Frontal cortex (tissue), 4 donors: Measurements from ENCODE around the gene TMA7B. TPM values are rescaled to one million over a fixed set of nuclear protein-coding genes. Genes with fewer than 3 reads are reported as not detected.

Experiments
- DNase-seq, 2 donors: peaks; one replicate each; pipeline ENCODE4 v3.0.0; 2012; ENCODE audit warnings: low spot score in 2 of 2
- FAIRE-seq: peaks from 2 replicates; lab custom pipeline; 2012; peaks lifted over from hg19 to GRCh38; lab: Jason Lieb, UNC
- total RNA-seq: library from RNA; depleted of rRNA; stranded (reverse); fragments of >200 nt; gene quantifications from one replicate; pipeline ENCODE4 v1.2.3, GENCODE V29; 2014
- donor health status: control.
- donor health status: control.
- donor health status: control.

Gene TMA7B
- total RNA-seq, 1 donor from 2014 or later, result not detected

DNA sequence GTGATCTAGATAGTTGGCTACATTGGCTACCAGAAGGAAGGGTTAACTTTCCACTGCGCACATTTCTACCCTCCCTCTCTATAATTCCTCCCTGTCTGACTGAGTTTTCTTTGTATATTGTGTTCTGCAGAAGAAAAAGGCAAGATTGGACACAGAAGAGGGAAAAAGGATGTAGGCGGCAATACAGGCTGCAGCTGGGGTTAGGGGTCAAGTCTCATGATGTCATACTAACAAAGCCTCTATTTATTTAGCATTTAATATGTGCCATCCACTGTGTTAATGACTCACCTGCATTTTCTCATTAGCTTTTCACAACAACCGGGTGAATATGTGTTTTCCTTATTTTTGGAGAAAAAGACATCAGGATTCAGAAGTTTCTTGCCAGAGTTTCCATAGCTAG lies 36.5 kb downstream of the TMA7B start:
- no peak for FAIRE-seq
- DNase-seq, result no peak

GRCh38 chr22:39997421-39997820 lies 37.2 kb downstream of the TMA7B start:
- no peak for FAIRE-seq

DNA sequence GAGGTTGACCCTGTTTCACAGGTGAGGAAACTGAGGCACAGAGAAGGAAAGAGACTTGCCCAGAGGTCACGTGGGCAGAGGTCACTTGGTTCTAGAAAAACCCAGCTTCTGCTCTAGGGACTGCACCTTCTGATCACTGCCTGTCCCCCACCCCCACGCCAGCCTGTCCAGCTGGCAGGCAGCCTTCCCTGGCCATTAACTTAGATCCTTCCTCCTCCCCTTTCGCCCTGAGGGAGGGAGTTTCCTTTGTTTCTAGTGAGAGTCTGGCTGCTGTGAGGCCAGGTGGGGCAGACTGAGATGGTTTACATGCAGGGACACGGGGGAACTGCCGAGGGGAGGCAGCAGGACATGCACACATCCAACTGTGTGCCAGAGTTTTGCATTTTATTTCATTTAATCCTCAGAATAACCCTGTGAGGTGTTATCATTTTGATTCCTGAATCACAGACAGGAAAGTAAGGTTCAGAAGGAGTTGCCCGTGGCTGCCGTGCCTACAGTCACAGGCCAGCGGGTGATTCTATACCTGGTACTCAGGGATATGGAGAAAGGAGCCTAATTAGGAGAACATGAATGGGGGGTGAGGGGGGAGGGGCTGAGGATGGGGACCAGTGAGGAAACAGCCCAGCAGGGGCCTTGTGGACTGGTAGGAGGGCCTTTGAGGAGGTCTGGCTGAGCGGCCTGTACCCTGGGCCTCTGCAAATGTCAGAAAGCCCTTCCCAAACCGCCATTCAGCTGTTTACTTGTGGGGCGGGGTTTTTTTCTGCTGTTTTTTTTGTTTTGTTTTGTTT lies 37.9 kb downstream of the TMA7B start:
- no peak for DNase-seq
- no peak for FAIRE-seq

More at GRCh38 chr22:39997421-39997820, 37.2 kb downstream of the TMA7B start:
- no peak for DNase-seq

DNA sequence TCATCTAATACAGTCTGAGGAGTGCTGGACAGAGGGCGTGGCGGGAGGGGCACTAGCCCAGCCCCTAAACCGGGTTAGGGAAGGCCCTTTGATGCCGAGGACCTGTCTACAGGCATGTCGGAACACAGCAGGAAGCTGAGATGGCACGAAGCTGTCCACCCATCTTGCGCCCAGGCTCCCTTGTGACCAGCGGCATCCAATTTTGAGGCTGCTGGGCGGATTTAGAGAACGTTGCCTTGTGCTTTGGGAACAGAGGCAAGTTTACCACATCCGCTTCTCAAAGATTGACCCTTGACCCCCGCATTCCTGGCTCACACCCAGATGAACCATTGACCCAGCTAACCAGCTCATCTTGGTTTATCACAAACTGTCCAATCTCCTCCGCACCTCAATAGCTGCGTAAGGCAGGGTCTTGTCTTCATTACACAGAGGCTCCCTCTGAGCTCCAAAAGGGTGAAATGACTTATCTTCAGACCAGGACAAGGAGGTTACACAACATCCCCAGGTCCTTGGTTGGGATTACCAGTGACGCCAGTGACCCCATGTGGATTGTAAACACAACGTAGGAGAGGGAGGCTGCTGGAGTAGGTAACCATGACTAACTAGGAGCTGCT lies 39.1 kb downstream of the TMA7B start:
- no peak for FAIRE-seq

DNA sequence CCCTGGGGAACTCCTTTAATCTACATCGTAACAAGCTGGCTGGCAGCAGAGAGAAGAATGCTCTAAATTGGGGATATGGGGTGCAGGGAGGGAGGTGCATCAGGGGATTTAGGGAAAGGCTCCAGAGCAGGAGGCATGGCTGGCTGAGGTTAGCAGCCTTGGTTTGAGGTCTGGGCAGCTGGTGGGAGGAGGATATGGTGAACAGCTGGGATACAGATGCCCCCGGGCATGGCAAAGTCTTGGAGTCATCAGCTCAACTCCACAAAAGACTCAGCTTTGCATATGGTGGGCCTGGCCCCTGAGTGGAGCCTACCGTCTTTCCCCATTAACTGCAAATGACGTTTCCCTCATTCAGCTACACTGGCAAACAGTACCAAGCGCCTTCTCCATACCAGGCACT lies 40.0 kb downstream of the TMA7B start:
- DNase-seq (no peak), FAIRE-seq (no peak)

More for the DNA sequence above, 39.1 kb downstream of the TMA7B start:
- DNase-seq, result no peak

DNA sequence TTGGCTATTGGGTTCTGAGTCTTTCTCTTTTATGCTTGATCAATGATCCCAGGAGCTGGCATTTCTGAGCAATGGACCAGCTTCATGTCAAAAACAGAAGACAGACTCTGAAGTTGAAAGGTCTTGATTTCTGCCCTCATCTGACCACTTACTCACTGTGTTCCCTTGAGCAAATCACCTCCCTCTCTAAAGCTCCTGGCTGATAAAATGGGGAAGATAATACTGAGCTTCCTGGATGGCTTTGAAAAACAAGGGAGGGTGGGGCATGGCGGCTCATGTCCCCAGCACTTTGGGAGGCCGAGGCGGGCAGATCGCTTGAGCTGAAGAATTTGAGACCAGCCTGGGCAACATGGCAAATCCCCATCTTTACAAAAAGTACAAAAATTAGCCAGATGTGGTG lies 40.9 kb downstream of the TMA7B start:
- FAIRE-seq (no peak), DNase-seq (no peak)

DNA sequence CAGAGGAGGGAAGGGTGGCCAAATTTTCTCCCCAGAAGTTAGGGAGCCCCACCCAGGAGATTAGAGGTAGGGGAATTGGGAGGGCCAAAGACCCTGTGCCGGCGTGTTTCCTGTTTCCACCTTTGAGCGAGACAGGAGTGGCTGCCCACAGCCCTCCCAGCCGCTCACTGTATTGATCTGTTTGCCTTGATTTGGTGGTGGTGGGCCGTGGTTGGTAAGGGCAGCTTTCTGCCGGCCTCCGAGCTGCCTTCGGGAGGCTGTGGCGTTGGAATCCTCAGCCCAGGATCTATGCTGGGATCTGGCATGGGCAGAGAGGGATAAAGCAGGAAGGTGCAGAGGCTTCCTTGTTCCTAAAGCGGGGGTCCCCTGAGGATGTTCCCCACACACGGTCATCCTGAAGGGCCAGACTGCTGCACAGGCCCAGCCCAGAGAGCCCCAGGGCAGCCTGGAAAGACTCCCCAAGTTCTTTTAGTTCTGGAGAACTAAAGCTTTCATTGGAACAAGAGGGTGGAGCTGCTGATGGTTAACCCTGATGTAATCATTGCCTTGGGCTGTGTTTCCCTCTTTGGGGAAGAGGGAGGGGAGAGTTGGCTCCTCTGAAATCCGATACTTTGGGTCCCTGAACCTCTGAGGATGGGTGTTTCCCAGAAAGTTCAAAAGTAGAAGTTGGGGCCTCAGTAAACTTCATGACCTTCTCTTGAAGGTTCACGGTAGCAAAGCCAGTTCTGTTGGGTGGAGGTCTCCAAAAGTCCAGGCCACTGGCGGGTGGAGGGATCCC lies 41.8 kb downstream of the TMA7B start:
- DNase-seq (no peak), FAIRE-seq (no peak)

DNA sequence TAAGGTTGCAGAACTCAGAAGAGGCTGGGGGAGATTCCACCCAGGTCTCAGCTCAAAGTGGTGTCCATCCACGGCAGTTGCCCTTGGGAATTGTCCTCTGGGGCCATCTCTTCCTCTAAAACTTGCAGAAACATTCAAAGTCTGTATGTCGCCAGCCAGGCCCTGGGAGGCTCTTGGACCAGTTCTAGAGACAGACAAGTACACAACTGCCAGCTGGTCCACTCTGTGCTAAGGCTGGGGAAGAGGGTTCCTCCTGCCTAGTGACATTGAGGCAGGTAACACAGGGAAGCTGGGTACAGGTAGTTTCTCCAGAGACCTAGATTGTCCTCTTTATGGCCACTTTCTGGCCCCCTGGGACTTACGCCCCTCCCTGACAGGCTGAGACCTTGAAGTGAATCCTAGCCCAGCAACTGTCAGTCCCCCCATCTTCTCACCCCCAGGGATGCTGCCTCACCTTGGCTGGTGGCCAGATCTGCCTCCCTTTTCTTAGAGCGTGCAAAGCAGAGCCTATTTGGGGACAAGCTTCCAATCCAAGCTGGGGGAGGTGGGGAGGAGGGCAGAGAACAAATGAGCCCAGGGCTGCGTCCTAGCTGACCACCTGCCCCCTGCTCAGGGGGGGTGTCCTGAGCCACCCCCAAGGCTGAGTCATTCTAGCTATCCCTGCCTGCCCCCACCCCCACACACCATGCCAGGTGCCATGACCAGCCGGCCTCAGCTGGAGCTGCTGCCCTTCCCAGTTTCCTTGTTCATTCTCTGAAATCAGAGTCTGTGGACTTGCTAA lies 42.9 kb downstream of the TMA7B start:
- FAIRE-seq (no peak), DNase-seq (no peak)

DNA sequence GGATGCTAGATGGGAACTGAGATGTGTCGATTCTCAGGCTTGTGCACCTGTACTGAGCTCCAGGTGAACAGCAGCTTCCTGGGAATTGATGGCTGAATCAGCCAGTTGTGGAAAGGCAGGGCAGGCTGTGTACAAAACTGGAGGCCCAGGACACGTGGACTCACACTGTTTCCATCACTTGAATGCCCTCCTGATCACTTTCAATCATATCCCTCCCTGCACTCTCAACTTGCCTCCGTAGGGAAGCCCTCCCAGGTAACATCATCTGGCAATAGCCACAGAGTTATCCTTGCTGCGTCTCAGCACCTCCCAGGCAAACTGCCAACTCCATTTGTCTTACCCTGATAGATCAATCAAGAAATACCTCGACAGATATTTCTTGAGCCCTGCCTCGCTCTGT lies 44.6 kb downstream of the TMA7B start:
- DNase-seq, result no peak
- no peak for FAIRE-seq

GRCh38 chr22:40006641-40007040 lies 46.4 kb downstream of the TMA7B start:
- no peak for DNase-seq
- no peak for FAIRE-seq

DNA sequence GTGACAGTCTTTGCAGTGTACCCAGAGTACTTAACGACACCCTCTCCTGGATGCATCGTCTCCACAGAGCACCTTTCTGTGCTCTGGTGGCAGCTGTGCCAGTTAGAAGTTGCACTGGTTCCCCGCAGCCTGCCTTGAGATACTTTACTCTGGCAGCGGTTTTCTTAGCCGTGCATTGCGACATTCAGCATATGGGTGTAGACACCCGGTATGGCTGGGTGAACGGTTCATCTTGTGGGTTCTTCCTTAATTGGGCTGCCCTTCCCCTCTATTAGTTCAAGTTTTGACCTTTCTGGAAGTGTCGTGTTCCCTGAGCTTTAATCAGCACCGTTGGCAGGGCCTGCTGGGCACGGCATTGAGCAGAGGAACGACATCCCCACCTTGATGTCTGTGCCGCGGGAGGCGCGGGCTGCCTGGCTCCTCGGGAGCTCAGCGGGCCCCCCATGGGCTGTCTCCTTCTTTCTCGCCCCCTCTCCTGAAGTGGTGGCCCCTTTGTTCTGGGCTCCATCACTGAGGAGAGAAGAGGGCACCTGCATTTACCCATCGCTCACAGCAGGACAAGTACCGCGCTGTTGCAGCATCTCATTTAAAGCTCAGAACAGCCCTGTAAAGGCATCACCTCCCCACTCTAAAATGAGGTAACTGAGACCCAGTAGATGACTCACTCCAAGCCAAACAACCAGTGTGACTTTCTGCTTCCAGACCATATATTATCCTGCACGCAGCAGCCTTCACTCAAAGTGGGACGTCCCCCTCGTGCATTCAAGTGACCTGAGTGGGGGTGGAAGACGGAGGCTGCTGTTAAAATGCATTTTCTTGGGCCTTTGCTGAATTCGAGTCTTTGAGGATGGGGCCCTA lies 47.9 kb downstream of the TMA7B start:
- FAIRE-seq, result no peak
- no peak for DNase-seq

- FAIRE-seq, result no peak
- DNase-seq, result no peak
Measured at GRCh38 chr22:40008726-40009291, 48.6 kb downstream of the TMA7B start.

DNA sequence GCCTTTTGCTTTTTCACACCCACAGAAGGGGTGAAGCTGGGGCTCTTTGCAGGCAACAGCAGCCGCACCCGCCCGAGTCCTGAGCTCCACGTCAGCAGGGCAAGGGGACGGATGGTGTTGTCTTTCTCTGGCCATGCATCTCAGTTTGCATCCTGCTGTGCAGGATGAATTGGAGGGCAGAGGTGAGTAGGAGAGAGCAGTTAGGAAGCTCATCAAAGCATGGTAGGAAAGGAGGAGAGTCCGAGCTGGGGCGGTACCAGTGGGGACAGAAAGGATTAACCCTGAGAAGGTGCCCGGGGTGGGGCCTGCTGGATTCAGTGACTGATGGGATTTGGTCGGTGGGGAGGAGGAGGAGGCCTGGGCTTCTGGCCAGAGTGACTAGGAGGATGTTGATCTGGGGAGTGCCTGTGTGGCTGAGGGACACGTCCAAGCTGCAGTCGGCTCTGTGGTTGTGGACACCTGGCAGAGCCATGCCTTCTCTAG lies 49.1 kb downstream of the TMA7B start:
- FAIRE-seq, result no peak
- DNase-seq, result no peak

DNA sequence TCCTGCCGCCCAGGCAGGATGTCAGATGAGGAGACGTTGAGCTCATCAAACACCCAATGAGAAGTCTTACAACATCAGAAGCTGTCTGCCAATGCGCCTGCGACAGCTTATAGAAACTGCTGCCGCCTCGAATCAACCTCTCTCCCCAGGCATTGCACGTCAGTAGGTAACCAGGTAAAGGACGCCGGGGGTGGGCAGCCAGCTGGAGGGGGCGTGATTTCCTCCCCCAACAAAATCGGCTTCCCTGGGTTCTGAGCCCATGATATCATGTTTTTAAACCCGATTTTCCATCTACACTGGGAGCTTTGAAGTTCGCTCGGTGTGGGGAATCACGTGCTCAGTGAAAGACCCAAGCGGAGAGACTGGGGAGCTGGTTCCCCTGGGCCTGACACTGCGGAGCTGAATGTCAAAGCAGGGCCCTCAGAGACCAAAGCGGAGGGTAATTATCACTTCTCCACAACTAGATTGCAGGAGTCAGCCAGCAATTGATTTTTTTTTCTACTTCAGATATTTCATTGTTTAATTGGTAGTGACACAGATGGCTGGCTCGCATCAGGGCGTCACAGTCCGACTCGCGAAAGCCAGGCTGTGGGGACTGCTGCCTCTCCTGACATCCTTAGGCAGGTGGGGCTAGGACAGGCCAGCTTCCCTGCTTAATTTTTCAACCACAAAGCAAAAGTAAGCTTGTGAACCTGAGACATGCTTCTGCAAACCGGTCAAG lies 49.9 kb downstream of the TMA7B start:
- no peak for FAIRE-seq
- DNase-seq, result no peak

- FAIRE-seq (no peak), DNase-seq (no peak)
Measured at GRCh38 chr22:40010746-40011145, 50.5 kb downstream of the TMA7B start.
